ENCODE measurements around the gene FXR2.

FXR2 gene

DNA sequence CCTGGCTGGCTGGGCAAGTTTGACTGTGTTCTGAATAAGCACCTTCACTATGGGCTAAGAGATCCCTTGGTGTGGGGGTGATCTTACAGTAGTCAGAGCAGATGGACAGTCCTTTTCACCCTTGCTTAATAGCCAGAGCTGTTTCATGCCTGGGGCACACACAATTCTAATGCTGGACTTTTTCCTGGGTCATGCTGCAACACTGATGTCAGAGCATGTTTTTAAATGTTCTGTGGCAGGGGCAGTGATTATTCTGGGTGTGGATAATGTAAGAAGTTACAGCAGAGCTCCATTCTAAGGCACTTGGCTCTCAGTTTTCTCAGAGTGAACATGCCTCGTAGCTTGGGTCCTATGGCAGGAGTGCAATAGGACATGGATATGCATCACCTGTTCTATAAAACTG, 39.2 kb downstream of the FXR2 start:
- no peak overlapping the region for H3K4me3 ChIP-seq (ENCODE audit: low read depth, low read length)
- TF ChIP-seq, protein P1, sequence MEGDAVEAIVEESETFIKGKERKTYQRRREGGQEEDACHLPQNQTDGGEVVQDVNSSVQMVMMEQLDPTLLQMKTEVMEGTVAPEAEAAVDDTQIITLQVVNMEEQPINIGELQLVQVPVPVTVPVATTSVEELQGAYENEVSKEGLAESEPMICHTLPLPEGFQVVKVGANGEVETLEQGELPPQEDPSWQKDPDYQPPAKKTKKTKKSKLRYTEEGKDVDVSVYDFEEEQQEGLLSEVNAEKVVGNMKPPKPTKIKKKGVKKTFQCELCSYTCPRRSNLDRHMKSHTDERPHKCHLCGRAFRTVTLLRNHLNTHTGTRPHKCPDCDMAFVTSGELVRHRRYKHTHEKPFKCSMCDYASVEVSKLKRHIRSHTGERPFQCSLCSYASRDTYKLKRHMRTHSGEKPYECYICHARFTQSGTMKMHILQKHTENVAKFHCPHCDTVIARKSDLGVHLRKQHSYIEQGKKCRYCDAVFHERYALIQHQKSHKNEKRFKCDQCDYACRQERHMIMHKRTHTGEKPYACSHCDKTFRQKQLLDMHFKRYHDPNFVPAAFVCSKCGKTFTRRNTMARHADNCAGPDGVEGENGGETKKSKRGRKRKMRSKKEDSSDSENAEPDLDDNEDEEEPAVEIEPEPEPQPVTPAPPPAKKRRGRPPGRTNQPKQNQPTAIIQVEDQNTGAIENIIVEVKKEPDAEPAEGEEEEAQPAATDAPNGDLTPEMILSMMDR (IDR thresholded peaks at IDR 0.05; ENCODE audit: borderline replicate concordance, insufficient read depth, low read depth, low read length), result no peak

GRCh38 chr17:7574176-7574953, 40.3 kb downstream of the FXR2 start:
- peak overlapping the region; percentile 99 for H3K4me3 ChIP-seq (ENCODE audit: low read depth, low read length)
- TF ChIP-seq, protein P1 (IDR thresholded peaks at IDR 0.05; ENCODE audit: borderline replicate concordance, insufficient read depth, low read depth, low read length), result no peak

DNA sequence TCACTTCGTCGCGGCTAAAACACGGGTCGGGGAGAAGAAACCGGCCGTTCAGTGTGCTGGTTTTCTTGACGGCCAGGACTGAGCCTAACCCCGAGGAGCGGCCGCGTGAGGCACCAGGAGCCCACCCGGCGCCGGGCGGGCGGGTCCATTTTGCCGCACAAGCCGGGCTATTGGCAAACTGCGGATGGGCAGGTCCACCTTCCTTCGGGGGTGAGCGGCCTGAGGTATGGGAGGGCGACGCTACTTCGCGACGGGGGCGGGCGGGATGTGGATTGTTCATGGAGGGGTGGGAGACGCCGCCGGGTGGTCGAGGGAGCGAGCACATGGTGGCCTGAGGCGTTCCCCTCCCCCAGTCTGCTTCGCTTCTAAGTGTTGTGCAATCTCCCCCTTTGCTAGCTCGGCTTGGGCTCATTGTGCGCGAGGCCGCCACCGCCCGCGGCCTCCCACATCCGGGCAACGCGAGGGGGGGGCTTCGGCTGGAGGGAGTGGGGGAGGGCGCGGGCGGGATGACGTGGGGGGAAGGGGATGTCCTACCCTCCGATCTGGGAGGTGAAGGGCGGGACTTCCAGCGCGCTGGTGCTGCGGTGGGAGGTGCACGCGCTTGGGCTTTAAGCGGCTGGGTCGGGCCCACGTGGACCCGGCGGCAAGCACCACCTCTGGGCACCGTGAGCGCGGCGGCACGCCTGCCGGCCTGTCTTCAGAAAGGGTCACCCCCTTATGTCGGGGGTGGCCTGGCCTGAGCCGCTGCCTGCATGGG, 41.2 kb downstream of the FXR2 start:
- TF ChIP-seq, protein P1 (IDR thresholded peaks at IDR 0.05; ENCODE audit: borderline replicate concordance, insufficient read depth, low read depth, low read length), result no peak
- peak overlapping the region; percentile 99 for H3K4me3 ChIP-seq (ENCODE audit: low read depth, low read length)

DNA sequence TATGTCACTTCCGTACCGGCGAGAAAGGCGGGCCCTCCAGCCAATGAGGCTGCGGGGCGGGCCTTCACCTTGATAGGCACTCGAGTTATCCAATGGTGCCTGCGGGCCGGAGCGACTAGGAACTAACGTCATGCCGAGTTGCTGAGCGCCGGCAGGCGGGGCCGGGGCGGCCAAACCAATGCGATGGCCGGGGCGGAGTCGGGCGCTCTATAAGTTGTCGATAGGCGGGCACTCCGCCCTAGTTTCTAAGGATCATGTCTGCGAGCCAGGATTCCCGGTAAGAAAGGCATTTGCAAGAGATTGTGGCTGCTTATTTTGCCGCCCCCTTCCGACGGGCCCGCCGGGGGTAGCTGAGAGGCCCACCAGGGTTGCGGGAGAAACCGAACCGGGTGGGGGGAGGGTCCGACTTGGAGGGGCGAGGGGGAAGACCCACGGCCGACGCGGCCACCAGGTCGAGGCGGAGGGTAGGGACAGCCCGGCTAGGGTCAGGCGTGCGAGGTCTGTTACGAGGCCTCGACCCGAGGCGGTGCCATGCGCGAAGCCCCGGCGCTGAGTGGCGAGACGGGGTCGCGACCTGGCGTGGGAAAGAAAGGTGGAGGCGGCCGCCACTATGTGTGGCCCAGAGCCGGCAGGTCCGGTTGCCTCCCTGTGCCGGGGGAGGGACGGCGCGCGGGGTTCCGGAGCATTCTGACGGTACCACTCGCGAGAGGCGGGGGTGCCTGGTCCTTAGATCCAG, 41.9 kb downstream of the FXR2 start:
- TF ChIP-seq, protein P1 (IDR thresholded peaks at IDR 0.05; ENCODE audit: borderline replicate concordance, insufficient read depth, low read depth, low read length), result no peak
- peak overlapping the region; percentile 99 for H3K4me3 ChIP-seq (ENCODE audit: low read depth, low read length)

DNA sequence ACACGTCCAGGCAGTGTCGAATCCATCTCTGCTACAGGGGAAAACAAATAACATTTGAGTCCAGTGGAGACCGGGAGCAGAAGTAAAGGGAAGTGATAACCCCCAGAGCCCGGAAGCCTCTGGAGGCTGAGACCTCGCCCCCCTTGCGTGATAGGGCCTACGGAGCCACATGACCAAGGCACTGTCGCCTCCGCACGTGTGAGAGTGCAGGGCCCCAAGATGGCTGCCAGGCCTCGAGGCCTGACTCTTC, 42.4 kb downstream of the FXR2 start:
- TF ChIP-seq, protein P1 (IDR thresholded peaks at IDR 0.05; ENCODE audit: borderline replicate concordance, insufficient read depth, low read depth, low read length), result no peak
- peak overlapping the region; percentile 73 for H3K4me3 ChIP-seq (ENCODE audit: low read depth, low read length)

- TF ChIP-seq, protein P1 (IDR thresholded peaks at IDR 0.05; ENCODE audit: borderline replicate concordance, insufficient read depth, low read depth, low read length), result no peak
- no peak overlapping the region for H3K4me3 ChIP-seq (ENCODE audit: low read depth, low read length)
These were observed 44.3 kb downstream of the FXR2 start for GRCh38 chr17:7570351-7570750.
